Left ventricle myocardium inferior (tissue), 1 donor: ENCODE data around the gene GREB1. TPM values are rescaled to one million over a fixed set of nuclear protein-coding genes. Genes with fewer than 3 reads are reported as not detected.

Experiments
- DNase-seq: peaks from one replicate; pipeline ENCODE4 v3.0.0-alpha.2; 2020
- H3K27ac ChIP-seq: fragments of 200-600 bp; replicated peaks from 2 replicates; pipeline ENCODE4 v1.8.0; 2021
- H3K27me3 ChIP-seq: fragments of 200-600 bp; 2 replicates; pipeline ENCODE4 v1.8.0; 2021; ENCODE audit warnings: low read depth
- H3K36me3 ChIP-seq: fragments of 200-600 bp; 2 replicates; pipeline ENCODE4 v1.8.0; 2021
- H3K4me1 ChIP-seq: fragments of 200-600 bp; 2 replicates; pipeline ENCODE4 v1.8.0; 2021
- H3K4me3 ChIP-seq: fragments of 200-600 bp; 2 replicates; pipeline ENCODE4 v1.8.0; 2021; ENCODE audit warnings: mild to moderate bottlenecking, moderate library complexity
- H3K9me3 ChIP-seq: fragments of 200-600 bp; replicated peaks from 2 replicates; pipeline ENCODE4 v1.8.0; 2021
- intact Hi-C: fragments of 100-400 bp; cut with micrococcal nuclease; formaldehyde crosslinking; loops from one replicate; pipeline ENCODE4 v1.11.0; 2022
- total RNA-seq: library from RNA; stranded (reverse); fragmentation: NEBNext Ultra II Directional; extraction: Animal tissue kit (Norgen Biotek cat#: 25700); gene quantifications from one replicate; pipeline ENCODE4 v1.2.1, GENCODE V29; 2021
- TF ChIP-seq, protein P1 (sequence below): fragments of 200-600 bp; IDR thresholded peaks from 2 replicates; pipeline ENCODE4 v1.8.0; 2021; ENCODE audit warnings: antibody characterized with exemption, mild to moderate bottlenecking, borderline replicate concordance
- donor health status: DM: no; HTN: yes; CAD: no; lungs with severe emphysema.

GREB1 gene
- total RNA-seq, 1 donor from 2014 or later, result 7.8 TPM

DNA sequence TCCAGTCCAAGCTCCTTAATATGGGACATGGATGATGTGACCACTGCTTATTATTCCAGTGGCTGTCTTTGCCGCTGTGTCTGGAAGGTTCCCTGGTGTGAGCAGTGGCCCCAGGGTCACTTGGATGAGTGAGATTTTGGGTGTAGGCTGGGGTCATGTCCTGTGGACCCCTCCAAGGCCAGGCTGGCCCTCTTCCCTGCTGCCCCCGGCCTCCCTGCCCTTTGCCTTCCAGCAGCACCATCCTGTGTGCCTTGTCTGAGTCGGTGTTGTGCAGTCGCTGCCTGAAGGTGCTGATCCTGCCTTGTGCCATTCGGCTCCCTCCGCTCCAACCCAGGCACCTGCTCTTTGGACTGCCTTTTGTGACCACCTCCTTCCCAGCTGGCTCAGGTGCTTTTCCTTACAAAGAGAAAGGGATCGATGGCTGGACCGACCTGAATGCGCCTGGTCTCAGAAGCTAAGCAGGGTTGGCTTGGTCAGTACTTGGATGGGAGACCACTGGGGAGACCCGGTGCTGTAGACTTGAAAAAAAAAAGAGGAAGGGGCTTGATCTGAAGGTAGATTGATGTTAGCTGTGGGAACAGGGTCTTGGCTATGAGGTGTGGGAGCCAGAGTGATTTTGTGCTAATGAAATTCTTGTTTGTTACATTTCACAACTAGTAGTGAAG is 16.7 kb upstream of the GREB1 start:
- Histone ChIP-seq H3K9me3 (peaks cover 11% of the 10 kb centered on the region), H3K27me3 (no peaks in the 10 kb centered on the region), H3K4me3 (no peak overlapping the region), H3K27ac (no peak overlapping the region), H3K4me1 (no peaks in the 10 kb centered on the region), H3K36me3 (no peaks in the 10 kb centered on the region)
- no peak for DNase-seq
- TF ChIP-seq, protein P1, sequence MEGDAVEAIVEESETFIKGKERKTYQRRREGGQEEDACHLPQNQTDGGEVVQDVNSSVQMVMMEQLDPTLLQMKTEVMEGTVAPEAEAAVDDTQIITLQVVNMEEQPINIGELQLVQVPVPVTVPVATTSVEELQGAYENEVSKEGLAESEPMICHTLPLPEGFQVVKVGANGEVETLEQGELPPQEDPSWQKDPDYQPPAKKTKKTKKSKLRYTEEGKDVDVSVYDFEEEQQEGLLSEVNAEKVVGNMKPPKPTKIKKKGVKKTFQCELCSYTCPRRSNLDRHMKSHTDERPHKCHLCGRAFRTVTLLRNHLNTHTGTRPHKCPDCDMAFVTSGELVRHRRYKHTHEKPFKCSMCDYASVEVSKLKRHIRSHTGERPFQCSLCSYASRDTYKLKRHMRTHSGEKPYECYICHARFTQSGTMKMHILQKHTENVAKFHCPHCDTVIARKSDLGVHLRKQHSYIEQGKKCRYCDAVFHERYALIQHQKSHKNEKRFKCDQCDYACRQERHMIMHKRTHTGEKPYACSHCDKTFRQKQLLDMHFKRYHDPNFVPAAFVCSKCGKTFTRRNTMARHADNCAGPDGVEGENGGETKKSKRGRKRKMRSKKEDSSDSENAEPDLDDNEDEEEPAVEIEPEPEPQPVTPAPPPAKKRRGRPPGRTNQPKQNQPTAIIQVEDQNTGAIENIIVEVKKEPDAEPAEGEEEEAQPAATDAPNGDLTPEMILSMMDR, result no peak
- intact Hi-C loops, result no loop called here

DNA sequence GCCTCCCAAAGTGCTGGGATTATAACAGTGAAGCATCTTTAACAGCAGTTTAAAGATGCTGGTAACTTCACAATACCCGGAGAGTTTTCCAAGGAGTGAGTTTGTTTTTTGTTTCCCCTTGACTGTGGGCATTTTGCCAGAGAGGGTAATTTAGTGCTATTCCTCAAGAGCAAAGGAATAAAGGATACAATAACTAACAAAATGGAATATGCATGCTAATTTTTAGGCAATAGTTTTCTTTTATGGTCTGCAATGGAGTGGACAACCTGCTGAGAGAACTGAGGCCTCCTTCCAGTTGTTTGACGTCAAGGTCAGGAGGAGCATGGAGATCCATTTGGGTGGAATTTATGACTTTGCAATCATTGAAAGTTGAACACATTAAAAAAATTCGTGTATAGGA is 15.9 kb upstream of the GREB1 start:
- Histone ChIP-seq H3K27ac (no peak overlapping the region), H3K9me3 (peaks cover 14% of the 10 kb centered on the region), H3K36me3 (no peaks in the 10 kb centered on the region), H3K27me3 (no peaks in the 10 kb centered on the region), H3K4me3 (no peak overlapping the region), H3K4me1 (no peaks in the 10 kb centered on the region)
- intact Hi-C loops, result no loop called here
- TF ChIP-seq, protein P1, result no peak
- no peak for DNase-seq

DNA sequence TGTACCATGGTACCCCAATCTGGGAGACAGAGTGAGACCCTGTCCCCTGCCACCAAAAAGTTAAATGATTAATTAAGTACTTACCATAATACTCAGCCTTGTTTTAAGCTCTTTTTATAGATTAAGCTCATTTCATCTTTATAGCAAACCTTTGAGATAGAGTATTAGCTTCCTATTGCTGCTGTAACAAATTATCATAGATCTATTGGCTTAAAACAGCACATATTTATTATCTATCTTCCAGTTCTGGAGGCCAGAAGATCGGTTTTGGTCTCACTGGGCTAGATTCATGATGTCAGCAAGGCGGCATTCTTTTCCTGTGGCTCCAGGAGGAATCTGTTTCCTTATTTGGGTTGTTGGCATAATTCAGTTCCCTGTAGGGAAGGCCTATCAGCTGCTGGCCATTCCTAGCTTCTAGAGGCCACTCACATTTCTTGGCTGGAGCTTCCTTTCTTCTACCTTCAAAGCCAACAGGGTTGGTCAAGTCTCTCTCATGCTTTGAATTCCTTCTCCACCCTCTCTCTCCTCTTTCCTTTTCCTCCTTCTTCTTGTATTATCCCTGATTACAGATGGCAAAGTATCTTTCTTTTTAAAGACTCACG is 13.7 kb upstream of the GREB1 start:
- no peak overlapping the region for H3K27ac ChIP-seq
- DNase-seq, result no peak
- no peaks in the 10 kb centered on the region for H3K27me3 ChIP-seq
- intact Hi-C loops, result no loop called here
- H3K9me3 ChIP-seq, result peaks cover 14% of the 10 kb centered on the region
- TF ChIP-seq, protein P1, result no peak
- H3K4me3 ChIP-seq, result no peak overlapping the region
- no peaks in the 10 kb centered on the region for H3K4me1 ChIP-seq
- no peaks in the 10 kb centered on the region for H3K36me3 ChIP-seq

DNA sequence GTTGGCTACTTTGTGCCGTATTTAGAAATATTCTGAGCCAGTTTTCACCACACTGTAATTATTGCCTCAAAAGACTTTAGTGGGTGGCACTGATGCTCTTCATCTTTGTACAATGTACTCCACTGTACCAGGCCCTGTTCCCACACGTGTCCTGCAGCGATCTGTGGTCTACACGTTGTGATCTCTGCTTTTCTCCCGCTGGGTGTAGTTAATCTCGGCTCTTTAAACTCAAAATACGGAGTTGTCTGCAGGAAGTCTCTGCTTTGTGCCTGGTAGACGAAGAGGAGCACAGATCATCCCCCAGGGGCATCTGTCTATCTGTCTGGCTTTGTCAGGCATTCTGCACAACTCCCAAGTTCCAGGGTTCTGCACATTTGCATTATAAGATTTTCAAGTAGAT is 12.1 kb upstream of the GREB1 start:
- no peak overlapping the region for H3K4me3 ChIP-seq
- H3K9me3 ChIP-seq, result peaks cover 16% of the 10 kb centered on the region
- H3K27ac ChIP-seq, result no peak overlapping the region
- H3K4me1 ChIP-seq, result no peaks in the 10 kb centered on the region
- TF ChIP-seq, protein P1, result no peak
- intact Hi-C loops, result no loop called here
- no peak for DNase-seq
- H3K27me3 ChIP-seq, result no peaks in the 10 kb centered on the region
- no peaks in the 10 kb centered on the region for H3K36me3 ChIP-seq

DNA sequence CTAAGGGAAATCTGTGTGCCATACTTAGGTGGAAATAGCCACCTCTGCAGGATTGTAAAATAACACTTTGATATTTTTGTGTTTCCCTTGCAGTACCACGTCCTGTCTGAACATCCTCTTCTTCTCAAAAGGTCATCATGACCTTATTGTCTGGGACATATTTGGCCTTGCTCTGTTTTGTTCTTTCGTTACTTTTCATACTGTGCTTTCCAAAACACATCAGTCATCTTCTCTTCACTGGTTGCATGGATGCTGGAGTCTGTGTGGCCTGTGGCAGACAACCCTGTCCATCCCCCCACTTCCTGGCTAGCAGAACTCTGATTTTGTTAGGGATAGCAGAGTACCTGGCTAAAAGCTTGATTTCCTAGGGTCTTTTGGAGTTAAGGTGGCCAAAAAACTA is 9.4 kb upstream of the GREB1 start:
- no peak overlapping the region for H3K4me3 ChIP-seq
- TF ChIP-seq, protein P1, result no peak
- H3K27ac ChIP-seq, result no peak overlapping the region
- intact Hi-C loops, result no loop called here
- no peak for DNase-seq
- H3K9me3 ChIP-seq, result peaks cover 21% of the 10 kb centered on the region
- no peaks in the 10 kb centered on the region for H3K36me3 ChIP-seq
- no peaks in the 10 kb centered on the region for H3K4me1 ChIP-seq
- H3K27me3 ChIP-seq, result peaks cover 6% of the 10 kb centered on the region
